Caco-2 (cell line): ENCODE results near the gene OR10P1. TPM values are rescaled to one million over a fixed set of nuclear protein-coding genes. Genes with fewer than 3 reads are reported as not detected.

ENCODE experiments used
- BruUV-seq: library from RNA; stranded (reverse); fragments of 400-500 nt; replicated peaks from 2 replicates; lab custom pipeline; 2021; lab: Mats Ljungman, UMichigan
- CTCF ChIA-PET: fragments of 300-600 bp; sonication (Branson Sonifier 250); formaldehyde crosslinking; loops from one replicate; lab custom pipeline; 2022; ENCODE audit warnings: antibody characterized with exemption; lab: Charles Lee
- POLR2A ChIA-PET: fragments of 300-600 bp; sonication (Branson Sonifier 250); formaldehyde crosslinking; loops from one replicate; lab custom pipeline; 2022; ENCODE audit warnings: antibody characterized with exemption; lab: Charles Lee
- DNase-seq, 2 experiments: peaks; one replicate each; pipeline versions ENCODE4 v3.0.0 to v3.0.0-alpha.2; 2020 to 2022
- H3K27me3 ChIP-seq: replicated peaks from 2 replicates; pipeline ENCODE4 v1.6.0; 2011; ENCODE audit warnings: low read length; ENCODE audit not compliant: control insufficient read depth, insufficient read depth
- H3K36me3 ChIP-seq: 2 replicates; pipeline ENCODE4 v1.5.1; 2011; ENCODE audit warnings: low read length; ENCODE audit not compliant: control insufficient read depth, insufficient read depth
- H3K4me1 ChIP-seq: fragments of 250-450 bp; sonication (Bioruptor Pico); 2 replicates; pipeline ENCODE4 v1.5.1; 2020; ENCODE audit warnings: mild to moderate bottlenecking
- H3K4me3 ChIP-seq: 2 replicates; pipeline ENCODE4 v1.5.1; 2011; ENCODE audit warnings: low read depth, mild to moderate bottlenecking, control low read depth, low read length
- H3K9me3 ChIP-seq: fragments of 250-450 bp; sonication (Bioruptor Pico); 2 replicates; pipeline ENCODE4 v1.5.1; 2020; ENCODE audit warnings: mild to moderate bottlenecking, moderate library complexity
- H3K27ac Mint-ChIP-seq: one replicate; pipeline ENCODE4 v1.8.0; 2022; ENCODE audit warnings: mixed read lengths; ENCODE audit not compliant: unreplicated experiment
- H3K27me3 Mint-ChIP-seq: one replicate; pipeline ENCODE4 v1.8.0; 2022; ENCODE audit warnings: mixed read lengths; ENCODE audit not compliant: insufficient read depth, unreplicated experiment
- H3K36me3 Mint-ChIP-seq: one replicate; pipeline ENCODE4 v1.8.0; 2022; ENCODE audit warnings: mild to moderate bottlenecking, mixed read lengths; ENCODE audit not compliant: insufficient read depth, unreplicated experiment
- H3K4me1 Mint-ChIP-seq: one replicate; pipeline ENCODE4 v1.8.0; 2022; ENCODE audit warnings: low read depth, mixed read lengths; ENCODE audit not compliant: unreplicated experiment
- H3K4me3 Mint-ChIP-seq: one replicate; pipeline ENCODE4 v1.8.0; 2022; ENCODE audit warnings: mild to moderate bottlenecking, moderate library complexity, mixed read lengths; ENCODE audit not compliant: unreplicated experiment
- H3K9me3 Mint-ChIP-seq: one replicate; pipeline ENCODE4 v1.8.0; 2022; ENCODE audit warnings: mixed read lengths; ENCODE audit not compliant: unreplicated experiment
- intact Hi-C: fragments of 100-400 bp; cut with micrococcal nuclease; formaldehyde crosslinking; loops from one replicate; pipeline ENCODE4 v1.10.0; 2022; ENCODE audit not compliant: unreplicated experiment
- total RNA-seq: library from RNA; stranded (reverse); gene quantifications from 2 replicates; pipeline ENCODE4 v1.2.3, GENCODE V29; 2022
- TF ChIP-seq, protein P1 (sequence below), 2 experiments: fragments of 200-600 bp in 1 of 2; IDR thresholded peaks; 1 replicate in 1 of 2; 2 replicates in 1 of 2; pipeline versions ENCODE4 v1.5.1 to v1.8.0; 2011 to 2022; ENCODE audit warnings: antibody characterized with exemption in 1 of 2, control low read depth in 1 of 2, inconsistent platforms in 1 of 2, low read depth in 1 of 2, low read length in 1 of 2, mild to moderate bottlenecking in 1 of 2, moderate library complexity in 1 of 2; ENCODE audit not compliant: insufficient read depth in 1 of 2, severe bottlenecking in 1 of 2, unreplicated experiment in 1 of 2

Gene OR10P1
- total RNA-seq, 1 experiment from 2014 or later: not detected

DNA sequence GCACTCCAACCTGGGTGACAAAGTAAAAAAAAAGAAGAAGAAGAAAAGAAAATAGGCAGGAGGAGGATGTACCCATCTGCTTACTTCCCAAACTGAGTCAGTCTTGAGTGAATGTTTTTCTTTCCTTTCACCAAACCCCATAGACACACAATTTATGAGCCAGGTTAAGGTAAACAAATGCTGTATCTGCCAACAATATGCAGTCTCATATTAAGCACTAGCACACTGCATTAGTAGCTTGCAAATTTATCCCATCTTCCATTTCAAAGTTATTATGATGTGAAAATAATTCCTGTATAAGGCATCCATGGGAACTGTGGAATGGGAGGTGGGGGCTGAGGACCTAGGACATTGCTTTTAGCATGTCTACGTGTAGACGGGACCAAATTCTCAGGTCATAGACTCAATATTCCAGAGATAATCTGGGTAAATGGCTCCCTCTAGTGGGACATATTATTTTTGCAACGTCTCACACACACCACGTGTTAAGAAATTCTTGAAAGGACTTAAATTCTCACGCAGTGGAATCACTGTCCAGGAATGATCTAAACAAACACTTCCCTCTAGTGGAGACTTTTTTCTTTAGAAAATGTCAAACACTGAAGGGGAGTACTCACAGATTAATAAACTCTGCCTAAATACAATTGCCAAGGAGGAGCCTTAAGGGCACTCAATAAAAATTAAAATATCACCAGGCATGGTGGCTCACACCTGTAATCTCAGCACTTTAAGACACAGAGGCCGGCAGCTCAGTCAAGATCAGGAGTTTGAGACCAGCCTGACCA lies 17.1 kb upstream of the OR10P1 start:
- TF ChIP-seq, protein P1, sequence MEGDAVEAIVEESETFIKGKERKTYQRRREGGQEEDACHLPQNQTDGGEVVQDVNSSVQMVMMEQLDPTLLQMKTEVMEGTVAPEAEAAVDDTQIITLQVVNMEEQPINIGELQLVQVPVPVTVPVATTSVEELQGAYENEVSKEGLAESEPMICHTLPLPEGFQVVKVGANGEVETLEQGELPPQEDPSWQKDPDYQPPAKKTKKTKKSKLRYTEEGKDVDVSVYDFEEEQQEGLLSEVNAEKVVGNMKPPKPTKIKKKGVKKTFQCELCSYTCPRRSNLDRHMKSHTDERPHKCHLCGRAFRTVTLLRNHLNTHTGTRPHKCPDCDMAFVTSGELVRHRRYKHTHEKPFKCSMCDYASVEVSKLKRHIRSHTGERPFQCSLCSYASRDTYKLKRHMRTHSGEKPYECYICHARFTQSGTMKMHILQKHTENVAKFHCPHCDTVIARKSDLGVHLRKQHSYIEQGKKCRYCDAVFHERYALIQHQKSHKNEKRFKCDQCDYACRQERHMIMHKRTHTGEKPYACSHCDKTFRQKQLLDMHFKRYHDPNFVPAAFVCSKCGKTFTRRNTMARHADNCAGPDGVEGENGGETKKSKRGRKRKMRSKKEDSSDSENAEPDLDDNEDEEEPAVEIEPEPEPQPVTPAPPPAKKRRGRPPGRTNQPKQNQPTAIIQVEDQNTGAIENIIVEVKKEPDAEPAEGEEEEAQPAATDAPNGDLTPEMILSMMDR (IDR thresholded peaks at IDR 0.05; ENCODE audit: insufficient read depth in 1 of 2, low read depth in 1 of 2, low read length in 1 of 2, severe bottlenecking in 1 of 2, unreplicated experiment in 1 of 2): peak; percentile 54 to 75
- CTCF ChIA-PET: interaction anchor here (1.0 to 1.5 kb wide), 4 partner anchors 120 to 431 kb away, joined by 4 to 6 read pairs (median 4); no protein-coding TSS in a partner anchor
- BruUV-seq: no TSS peak
- Mint-ChIP-seq H3K27me3 (no peaks in the 10 kb centered on the region), H3K4me1 (peaks cover 10% of the 10 kb centered on the region), H3K4me3 (no peak overlapping the region), H3K9me3 (peaks cover 33% of the 10 kb centered on the region), H3K27ac (peak overlapping the region; percentile 31), H3K36me3 (no peaks in the 10 kb centered on the region)
- POLR2A ChIA-PET: no interaction called here
- no peaks in the 10 kb centered on the region for H3K27me3 ChIP-seq
- no peaks in the 10 kb centered on the region for H3K36me3 ChIP-seq
- no peaks in the 10 kb centered on the region for H3K4me1 ChIP-seq
- H3K4me3 ChIP-seq: no peak overlapping the region
- peak; percentile 68 to 88 for DNase-seq
- peaks cover 3% of the 10 kb centered on the region; the same call in 1 of the 2 replicates for H3K9me3 ChIP-seq
- intact Hi-C loops: loop anchor here (1.0 kb wide), 4 partner anchors 102 to 430 kb away; no protein-coding TSS in a partner anchor

DNA sequence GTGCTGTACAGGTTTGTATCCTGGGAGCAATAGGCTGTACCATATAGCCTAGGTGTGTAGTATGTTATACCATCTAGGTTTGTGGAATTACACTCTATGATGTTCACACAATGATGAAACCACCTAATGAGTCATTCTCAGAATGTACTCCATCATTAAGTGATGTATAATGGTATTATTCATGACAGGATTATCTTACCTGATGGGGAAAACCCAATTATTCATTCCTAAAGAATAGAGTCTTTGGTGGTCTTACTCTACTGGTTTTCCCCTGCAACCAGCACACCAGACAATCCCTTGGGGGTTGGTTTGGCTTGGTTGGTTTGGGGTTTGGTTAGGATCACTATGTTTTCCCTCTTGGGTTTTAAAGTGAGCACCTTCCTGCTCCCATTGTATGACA lies 12.6 kb upstream of the OR10P1 start:
- intact Hi-C loops: no loop called here
- no TSS peak for BruUV-seq
- Mint-ChIP-seq H3K27me3 (no peaks in the 10 kb centered on the region), H3K4me3 (no peak overlapping the region), H3K9me3 (peaks cover 7% of the 10 kb centered on the region), H3K27ac (no peak overlapping the region), H3K4me1 (peaks cover 10% of the 10 kb centered on the region), H3K36me3 (no peaks in the 10 kb centered on the region)
- ChIA-PET CTCF (no interaction called here), POLR2A (no interaction called here)
- Histone ChIP-seq H3K9me3 (no peaks in the 10 kb centered on the region), H3K4me1 (no peaks in the 10 kb centered on the region), H3K4me3 (no peak overlapping the region), H3K27me3 (no peaks in the 10 kb centered on the region), H3K36me3 (no peaks in the 10 kb centered on the region)
- TF ChIP-seq, protein P1 (IDR thresholded peaks at IDR 0.05; ENCODE audit: insufficient read depth in 1 of 2, low read depth in 1 of 2, low read length in 1 of 2, severe bottlenecking in 1 of 2, unreplicated experiment in 1 of 2): no peak
- no peak for DNase-seq

- Histone ChIP-seq H3K36me3 (no peaks in the 10 kb centered on the region), H3K27me3 (no peaks in the 10 kb centered on the region), H3K4me3 (no peak overlapping the region), H3K9me3 (no peaks in the 10 kb centered on the region), H3K4me1 (no peaks in the 10 kb centered on the region)
- H3K4me1 Mint-ChIP-seq: no peaks in the 10 kb centered on the region
- DNase-seq: no peak
- H3K9me3 Mint-ChIP-seq: peaks cover 7% of the 10 kb centered on the region
- no TSS peak for BruUV-seq
- no peak overlapping the region for H3K4me3 Mint-ChIP-seq
- H3K27me3 Mint-ChIP-seq: no peaks in the 10 kb centered on the region
- TF ChIP-seq, protein P1 (IDR thresholded peaks at IDR 0.05; ENCODE audit: insufficient read depth in 1 of 2, low read depth in 1 of 2, low read length in 1 of 2, severe bottlenecking in 1 of 2, unreplicated experiment in 1 of 2): no peak
- H3K36me3 Mint-ChIP-seq: no peaks in the 10 kb centered on the region
- POLR2A ChIA-PET: no interaction called here
- H3K27ac Mint-ChIP-seq: no peak overlapping the region
- intact Hi-C loops: no loop called here
- CTCF ChIA-PET: no interaction called here
Measured at GRCh38 chr12:55626154-55626553, 10.5 kb upstream of the OR10P1 start.
